Putamen (tissue), 1 donor: ENCODE measurements around the gene HTRA3.

Experiments used
- DNase-seq: peaks from one replicate; pipeline ENCODE4 v3.0.0-alpha.2; 2016; ENCODE audit warnings: low spot score

The HTRA3 gene

GRCh38 chr4:8311101-8312068 lies 41.8 kb downstream of the HTRA3 start:
- no peak for DNase-seq

GRCh38 chr4:8312069-8312445 lies 42.5 kb downstream of the HTRA3 start:
- DNase-seq = no peak

GRCh38 chr4:8312976-8313375 lies 43.4 kb downstream of the HTRA3 start:
- DNase-seq = no peak

GRCh38 chr4:8314691-8315255 lies 45.2 kb downstream of the HTRA3 start:
- no peak for DNase-seq

- no peak for DNase-seq
Measured at GRCh38 chr4:8315435-8316250, 46.1 kb downstream of the HTRA3 start.

GRCh38 chr4:8316251-8316771 lies 46.8 kb downstream of the HTRA3 start:
- DNase-seq = no peak

GRCh38 chr4:8316911-8317351 lies 47.4 kb downstream of the HTRA3 start:
- no peak for DNase-seq

- no peak for DNase-seq
Measured at GRCh38 chr4:8317474-8317873, 47.9 kb downstream of the HTRA3 start.

GRCh38 chr4:8318509-8318908 lies 49.0 kb downstream of the HTRA3 start:
- no peak for DNase-seq

GRCh38 chr4:8319061-8319460 lies 49.5 kb downstream of the HTRA3 start:
- no peak for DNase-seq

GRCh38 chr4:8319731-8320385 lies 50.3 kb downstream of the HTRA3 start:
- no peak for DNase-seq

- DNase-seq = no peak
Measured at GRCh38 chr4:8320386-8320750, 50.8 kb downstream of the HTRA3 start.

GRCh38 chr4:8321220-8321619 lies 51.7 kb downstream of the HTRA3 start:
- DNase-seq = no peak

GRCh38 chr4:8321771-8322170 lies 52.2 kb downstream of the HTRA3 start:
- no peak for DNase-seq

GRCh38 chr4:8322794-8323704 lies 53.5 kb downstream of the HTRA3 start:
- DNase-seq = no peak

GRCh38 chr4:8323947-8324555 lies 54.5 kb downstream of the HTRA3 start:
- no peak for DNase-seq

GRCh38 chr4:8324640-8325239 lies 55.2 kb downstream of the HTRA3 start:
- DNase-seq = no peak

GRCh38 chr4:8325291-8325973 lies 55.9 kb downstream of the HTRA3 start:
- no peak for DNase-seq

- no peak for DNase-seq
Measured at GRCh38 chr4:8326206-8326605, 56.7 kb downstream of the HTRA3 start.
